Stimulated activated effector memory CD8-positive, alpha-beta T cell treated with anti-CD3 and anti-CD28 coated beads, Interleukin-12 subunit alpha, Interleukin-12 subunit beta, amount 100 ng/mL, for 72 hours (primary cell): ENCODE measurements around the gene ADAMTS19.

ENCODE experiments used
- ATAC-seq: fragments of 150-1000 bp; cut with Tn5 transposase; 2 replicates; pipeline ENCODE4 v1.10.0; 2021
- DNase-seq, 2 donors: peaks; one replicate each; pipeline ENCODE4 v3.0.0; 2021 to 2022; ENCODE audit warnings: low spot score in 2 of 2
- H3K27ac Mint-ChIP-seq: one replicate; pipeline ENCODE4 v1.8.0; 2022; ENCODE audit warnings: mild to moderate bottlenecking, mixed read lengths
- H3K36me3 Mint-ChIP-seq: one replicate; pipeline ENCODE4 v1.8.0; 2022; ENCODE audit warnings: mild to moderate bottlenecking, mixed read lengths
- H3K4me1 Mint-ChIP-seq: one replicate; pipeline ENCODE4 v1.8.0; 2022; ENCODE audit warnings: mixed read lengths
- H3K4me3 Mint-ChIP-seq: one replicate; pipeline ENCODE4 v1.8.0; 2022; ENCODE audit warnings: mild to moderate bottlenecking, mixed read lengths
- H3K9me3 Mint-ChIP-seq: one replicate; pipeline ENCODE4 v1.8.0; 2022; ENCODE audit warnings: mixed read lengths

ADAMTS19 gene

DNA sequence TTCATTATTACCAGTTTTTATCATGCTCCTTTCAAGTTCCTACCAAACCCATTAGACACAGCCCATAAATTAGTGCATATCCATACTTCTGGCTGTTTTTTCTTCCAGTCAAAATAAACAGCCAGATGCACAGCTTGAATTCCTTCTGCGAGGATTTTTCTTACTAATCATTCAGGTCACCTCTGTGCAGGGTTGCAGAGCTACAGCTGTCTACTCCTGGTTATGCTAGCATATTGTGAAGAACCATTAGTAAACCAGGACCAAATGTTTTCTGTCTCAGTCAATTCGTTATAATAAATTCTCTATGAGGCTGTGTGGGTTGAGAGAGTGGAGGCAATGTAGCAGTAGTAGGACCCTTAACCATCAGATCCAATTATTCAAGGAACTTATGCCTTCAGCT is 279.7 kb downstream of the ADAMTS19 start:
- no peaks in the 10 kb centered on the region for H3K4me1 Mint-ChIP-seq
- no peaks in the 10 kb centered on the region for H3K36me3 Mint-ChIP-seq
- no peak overlapping the region for H3K4me3 Mint-ChIP-seq
- no peak overlapping the region for H3K27ac Mint-ChIP-seq
- ATAC-seq = no peak
- H3K9me3 Mint-ChIP-seq = no peaks in the 10 kb centered on the region
- DNase-seq = no peak

- Mint-ChIP-seq H3K4me1 (no peaks in the 10 kb centered on the region), H3K27ac (no peak overlapping the region), H3K4me3 (no peak overlapping the region), H3K9me3 (no peaks in the 10 kb centered on the region), H3K36me3 (no peaks in the 10 kb centered on the region)
- no peak for ATAC-seq
- DNase-seq = no peak
Measured at GRCh38 chr5:129743541-129744187, 283.6 kb downstream of the ADAMTS19 start.

DNA sequence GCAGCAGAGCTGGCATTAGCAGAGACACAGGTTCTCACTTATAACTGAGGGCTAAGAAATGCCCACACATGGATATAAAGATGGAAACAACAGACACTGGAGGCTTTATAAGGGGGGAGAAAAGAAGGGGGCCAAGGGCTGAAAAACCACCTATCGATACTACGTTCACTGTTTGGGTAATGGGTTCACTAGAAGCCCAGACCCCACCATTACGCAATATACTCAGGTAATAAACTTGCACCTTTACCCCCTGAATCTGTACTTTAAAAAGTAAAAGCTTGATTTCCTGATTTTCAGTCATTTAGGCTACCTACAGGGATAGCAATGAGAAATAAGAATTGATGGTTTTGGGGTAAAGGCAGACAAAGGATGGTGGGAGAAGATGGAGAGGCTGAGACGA is 285.9 kb downstream of the ADAMTS19 start:
- Mint-ChIP-seq H3K9me3 (no peaks in the 10 kb centered on the region), H3K4me3 (no peak overlapping the region), H3K36me3 (no peaks in the 10 kb centered on the region), H3K27ac (no peak overlapping the region), H3K4me1 (no peaks in the 10 kb centered on the region)
- ATAC-seq = no peak
- DNase-seq = no peak

DNA sequence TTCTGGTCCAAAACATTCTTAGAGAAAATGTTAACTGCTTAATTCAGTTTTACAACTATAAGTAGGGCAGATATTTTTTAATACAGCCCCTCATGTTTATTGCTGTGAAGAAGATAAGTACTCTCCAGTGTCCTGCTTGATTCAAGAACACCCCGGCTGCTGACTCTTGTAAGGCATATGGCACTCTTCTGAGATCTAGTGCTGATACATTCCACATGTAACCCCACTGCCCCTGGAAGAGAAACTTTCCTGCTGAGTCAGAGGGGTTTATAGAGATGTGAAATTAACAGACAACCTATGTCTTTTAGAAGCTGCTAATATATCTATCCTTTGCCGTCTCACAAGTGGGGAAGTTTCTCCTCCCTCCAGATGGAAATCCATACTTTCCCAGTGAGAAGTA is 286.8 kb downstream of the ADAMTS19 start:
- DNase-seq (no peak), ATAC-seq (no peak)
- no peak overlapping the region for H3K4me3 Mint-ChIP-seq
- H3K36me3 Mint-ChIP-seq = no peaks in the 10 kb centered on the region
- H3K4me1 Mint-ChIP-seq = no peaks in the 10 kb centered on the region
- no peaks in the 10 kb centered on the region for H3K9me3 Mint-ChIP-seq
- no peak overlapping the region for H3K27ac Mint-ChIP-seq

DNA sequence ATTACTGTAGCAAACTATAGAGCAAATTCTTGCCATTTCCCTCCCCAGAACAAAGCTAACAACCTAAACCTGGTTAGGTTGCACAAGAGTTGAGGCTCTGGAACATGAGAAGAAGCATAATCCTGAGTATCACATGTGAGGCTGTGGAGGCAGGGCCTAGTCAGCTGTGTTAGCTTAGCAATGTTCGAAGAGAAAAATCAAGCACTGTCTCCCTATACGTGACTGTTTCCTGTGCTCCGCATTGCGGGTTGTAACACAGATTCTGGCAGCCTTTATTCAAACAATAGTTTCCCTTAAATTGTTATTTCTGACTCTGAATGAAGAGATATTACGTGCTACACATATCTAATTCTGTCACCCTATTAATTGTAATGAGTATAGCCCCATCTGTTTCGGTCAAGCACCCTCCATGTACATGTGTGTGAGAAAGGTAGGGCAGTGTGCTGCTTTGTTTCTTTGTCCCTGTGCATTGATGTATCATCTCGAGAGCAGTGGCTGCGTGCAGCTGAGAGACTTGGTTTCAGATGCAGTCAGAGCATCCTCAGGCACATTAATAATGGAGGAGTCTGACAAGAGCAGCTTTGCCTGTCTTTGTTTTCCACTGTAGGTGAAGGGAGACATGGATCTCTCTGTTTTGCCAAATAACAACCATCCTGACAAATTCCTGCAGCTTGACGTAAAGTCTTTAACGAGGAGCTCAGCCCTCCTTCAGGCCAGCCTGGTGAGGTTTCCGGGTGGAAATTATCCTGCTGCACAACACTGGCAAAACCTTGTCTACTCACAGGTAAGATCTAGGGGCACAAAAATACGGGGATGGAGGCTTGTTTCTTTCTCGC is 287.7 kb downstream of the ADAMTS19 start, which contains the start of gene MINAR2:
Gene MINAR2, plus strand, starts transcription at position 523 of the 836 bp plus-strand sequence. Its CDS starts 97 bp downstream, at position 620.
- no peaks in the 10 kb centered on the region for H3K36me3 Mint-ChIP-seq
- no peak within 1 kb of the TSS for H3K4me3 Mint-ChIP-seq
- no peak for DNase-seq
- H3K9me3 Mint-ChIP-seq = no peaks in the 10 kb centered on the region
- no peaks in the 10 kb centered on the region for H3K4me1 Mint-ChIP-seq
- H3K27ac Mint-ChIP-seq = no peak within 1 kb of the TSS
- ATAC-seq = peak; percentile 57

DNA sequence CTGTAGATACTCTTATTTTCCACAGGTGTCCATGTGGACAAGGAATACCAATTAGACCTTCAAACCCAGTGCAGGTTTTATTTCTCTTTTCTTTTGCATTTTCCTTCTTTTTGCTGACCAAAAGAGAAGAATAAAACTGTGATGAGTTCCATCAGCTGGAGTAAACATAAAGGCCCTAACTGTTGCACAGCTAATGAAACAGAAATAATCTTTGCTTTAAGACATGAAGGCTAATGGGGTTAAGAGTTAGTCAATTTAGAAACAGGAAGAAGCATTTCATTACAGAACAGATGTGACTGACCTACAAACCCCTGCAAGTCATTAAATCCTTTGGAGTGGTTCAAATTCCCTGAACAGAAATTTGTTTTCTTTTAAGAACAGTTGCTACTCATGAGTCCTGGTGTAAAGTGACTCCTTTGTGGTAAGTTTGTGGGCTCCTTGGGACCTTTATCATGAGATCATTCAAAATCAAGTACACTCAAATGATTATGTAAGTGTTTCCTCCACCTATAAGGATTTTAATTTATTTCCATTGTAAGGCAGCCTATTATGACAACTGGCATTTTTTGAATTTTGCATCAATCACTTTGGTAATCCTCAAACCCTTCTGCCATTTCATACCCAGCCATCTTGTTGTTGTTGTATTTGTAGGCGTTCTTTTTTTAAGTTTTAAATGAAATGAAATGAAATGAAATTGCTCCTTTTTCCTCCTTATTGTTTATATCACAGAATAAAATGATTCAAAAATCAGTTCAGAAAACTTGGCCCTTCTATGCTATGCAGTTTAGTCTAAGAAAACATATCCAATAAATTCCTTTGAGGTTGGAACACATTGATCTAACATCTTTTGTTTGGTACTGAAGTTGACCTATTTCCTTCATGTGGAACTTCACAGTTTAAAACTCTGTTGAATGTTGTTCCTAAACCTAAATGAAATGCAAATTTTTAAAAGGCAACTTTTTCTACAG is 289.1 kb downstream of the ADAMTS19 start:
- Mint-ChIP-seq H3K36me3 (no peaks in the 10 kb centered on the region), H3K27ac (no peak overlapping the region), H3K4me3 (no peak overlapping the region), H3K4me1 (no peaks in the 10 kb centered on the region), H3K9me3 (no peaks in the 10 kb centered on the region)
- peak; percentile 53 for ATAC-seq
- DNase-seq = no peak

- Mint-ChIP-seq H3K9me3 (no peaks in the 10 kb centered on the region), H3K27ac (no peak overlapping the region), H3K36me3 (no peaks in the 10 kb centered on the region), H3K4me1 (no peaks in the 10 kb centered on the region), H3K4me3 (no peak overlapping the region)
- ATAC-seq (no peak), DNase-seq (no peak)
Measured at GRCh38 chr5:129760636-129761325, 300.7 kb downstream of the ADAMTS19 start.

- no peak for ATAC-seq
- no peaks in the 10 kb centered on the region for H3K9me3 Mint-ChIP-seq
- H3K4me1 Mint-ChIP-seq = no peaks in the 10 kb centered on the region
- H3K27ac Mint-ChIP-seq = no peak overlapping the region
- H3K4me3 Mint-ChIP-seq = no peak overlapping the region
- no peak for DNase-seq
- no peaks in the 10 kb centered on the region for H3K36me3 Mint-ChIP-seq
Measured at GRCh38 chr5:129763651-129764050, 303.6 kb downstream of the ADAMTS19 start.

GRCh38 chr5:129766798-129767197 is 306.7 kb downstream of the ADAMTS19 start:
- ATAC-seq (no peak), DNase-seq (no peak)
- Mint-ChIP-seq H3K27ac (no peak overlapping the region), H3K4me1 (no peaks in the 10 kb centered on the region), H3K9me3 (no peaks in the 10 kb centered on the region), H3K36me3 (no peaks in the 10 kb centered on the region), H3K4me3 (no peak overlapping the region)

GRCh38 chr5:129767927-129768380 is 307.9 kb downstream of the ADAMTS19 start:
- no peak overlapping the region for H3K27ac Mint-ChIP-seq
- DNase-seq = peak; percentile 35 to 73

GRCh38 chr5:129768735-129769134 is 308.6 kb downstream of the ADAMTS19 start:
- no peak overlapping the region for H3K27ac Mint-ChIP-seq
- H3K36me3 Mint-ChIP-seq = no peaks in the 10 kb centered on the region
- no peak overlapping the region for H3K4me3 Mint-ChIP-seq
- ATAC-seq (no peak), DNase-seq (no peak)
- no peaks in the 10 kb centered on the region for H3K9me3 Mint-ChIP-seq
- H3K4me1 Mint-ChIP-seq = no peaks in the 10 kb centered on the region

More at GRCh38 chr5:129767927-129768380, 307.9 kb downstream of the ADAMTS19 start:
- no peaks in the 10 kb centered on the region for H3K9me3 Mint-ChIP-seq
- no peaks in the 10 kb centered on the region for H3K36me3 Mint-ChIP-seq
- H3K4me1 Mint-ChIP-seq = no peaks in the 10 kb centered on the region
- no peak overlapping the region for H3K4me3 Mint-ChIP-seq
- peak; percentile 93 for ATAC-seq

- ATAC-seq (no peak), DNase-seq (no peak)
- Mint-ChIP-seq H3K4me3 (no peak overlapping the region), H3K27ac (no peak overlapping the region), H3K36me3 (no peaks in the 10 kb centered on the region), H3K9me3 (no peaks in the 10 kb centered on the region), H3K4me1 (no peaks in the 10 kb centered on the region)
Measured at GRCh38 chr5:129770024-129770820, 310.1 kb downstream of the ADAMTS19 start.

GRCh38 chr5:129771058-129771838 is 311.1 kb downstream of the ADAMTS19 start:
- DNase-seq (peak; percentile 8 to 57), ATAC-seq (peak; percentile 46)
- Mint-ChIP-seq H3K9me3 (no peaks in the 10 kb centered on the region), H3K27ac (no peak overlapping the region), H3K4me1 (no peaks in the 10 kb centered on the region), H3K4me3 (no peak overlapping the region), H3K36me3 (no peaks in the 10 kb centered on the region)
